ENCODE results near the gene RAB11FIP3. TPM values are rescaled to one million over a fixed set of nuclear protein-coding genes. Genes with fewer than 3 reads are reported as not detected.
A peak's percentile ranks its signal among the peaks of the same experiment; 100 is the strongest.

Gene RAB11FIP3
- total and polyA plus RNA-seq, 2 of the 13 experiments (the other 11 are each of a cell fraction or from before 2014, with no cell fraction given): 34.3 to 57.6 TPM

- TF ChIP-seq, protein P1, sequence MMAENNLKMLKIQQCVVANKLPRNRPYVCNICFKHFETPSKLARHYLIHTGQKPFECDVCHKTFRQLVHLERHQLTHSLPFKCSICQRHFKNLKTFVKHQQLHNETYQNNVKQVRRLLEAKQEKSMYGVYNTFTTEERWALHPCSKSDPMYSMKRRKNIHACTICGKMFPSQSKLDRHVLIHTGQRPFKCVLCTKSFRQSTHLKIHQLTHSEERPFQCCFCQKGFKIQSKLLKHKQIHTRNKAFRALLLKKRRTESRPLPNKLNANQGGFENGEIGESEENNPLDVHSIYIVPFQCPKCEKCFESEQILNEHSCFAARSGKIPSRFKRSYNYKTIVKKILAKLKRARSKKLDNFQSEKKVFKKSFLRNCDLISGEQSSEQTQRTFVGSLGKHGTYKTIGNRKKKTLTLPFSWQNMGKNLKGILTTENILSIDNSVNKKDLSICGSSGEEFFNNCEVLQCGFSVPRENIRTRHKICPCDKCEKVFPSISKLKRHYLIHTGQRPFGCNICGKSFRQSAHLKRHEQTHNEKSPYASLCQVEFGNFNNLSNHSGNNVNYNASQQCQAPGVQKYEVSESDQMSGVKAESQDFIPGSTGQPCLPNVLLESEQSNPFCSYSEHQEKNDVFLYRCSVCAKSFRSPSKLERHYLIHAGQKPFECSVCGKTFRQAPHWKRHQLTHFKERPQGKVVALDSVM (CRISPR knock-in tag; IDR thresholded peaks at IDR 0.05): 0 out of 2 replicates have a peak, but pooled peaks have one; percentile 10
- no peak for TF ChIP-seq TCF12 (IDR thresholded peaks at IDR 0.05)
- no peak for TF ChIP-seq TCF12 (CRISPR knock-in tag; IDR thresholded peaks at IDR 0.05)
- peak; percentile 45; the same call in 1 of the 2 replicates for TF ChIP-seq ELF3 (CRISPR knock-in tag; IDR thresholded peaks at IDR 0.05)
- TF ChIP-seq MLXIP (CRISPR knock-in tag; IDR thresholded peaks at IDR 0.05; ENCODE audit: borderline replicate concordance): no peak
- no peak for TF ChIP-seq ZNF543 (CRISPR knock-in tag; IDR thresholded peaks at IDR 0.05)
- TF ChIP-seq ZNF333 (CRISPR knock-in tag; IDR thresholded peaks at IDR 0.05; ENCODE audit: borderline replicate concordance): 0 out of 2 replicates have a peak, but pooled peaks have one; percentile 46
- TF ChIP-seq ZNF331 (CRISPR knock-in tag; IDR thresholded peaks at IDR 0.05): peak; percentile 37
- no peak for TF ChIP-seq HIVEP1 (CRISPR knock-in tag; IDR thresholded peaks at IDR 0.05)
- TF ChIP-seq PATZ1 (CRISPR knock-in tag; IDR thresholded peaks at IDR 0.05): 0 out of 2 replicates have a peak, but pooled peaks have one; percentile 11
- TF ChIP-seq PAXIP1 (CRISPR knock-in tag; conservative IDR thresholded peaks at IDR 0.05): 0 out of 2 replicates have a peak, but pooled peaks have one; percentile 35
- peak; percentile 15; the same call in 1 of the 2 replicates for TF ChIP-seq FOXC1 (CRISPR knock-in tag; IDR thresholded peaks at IDR 0.05; ENCODE audit: borderline replicate concordance)
- TF ChIP-seq ZFX (CRISPR knock-in tag; IDR thresholded peaks at IDR 0.05; ENCODE audit: low read depth): peak; percentile 48; the same call in 1 of the 2 replicates
- TF ChIP-seq RCOR2 (CRISPR knock-in tag; IDR thresholded peaks at IDR 0.05): no peak
- no peak for TF ChIP-seq DNMT3B (CRISPR knock-in tag; conservative IDR thresholded peaks at IDR 0.05)
- TF ChIP-seq YEATS2 (CRISPR knock-in tag; IDR thresholded peaks at IDR 0.05; ENCODE audit: borderline replicate concordance): peak; percentile 19; the same call in 1 of the 2 replicates
- TF ChIP-seq ARHGAP35 (CRISPR knock-in tag; IDR thresholded peaks at IDR 0.05; ENCODE audit: borderline replicate concordance): no peak
- TF ChIP-seq HDAC1 (CRISPR knock-in tag; IDR thresholded peaks at IDR 0.05): 0 out of 2 replicates have a peak, but pooled peaks have one; percentile 9
These were observed 141.3 kb downstream of the RAB11FIP3 start, which contains the start of gene NHLRC4 (continued) for GRCh38 chr16:566475-567372.
